Middle frontal gyrus (tissue), 1 donor: ENCODE results near the gene ABCG1.

Experiments
- DNase-seq: peaks from one replicate; pipeline ENCODE4 v3.0.0-alpha.2; 2015; ENCODE audit warnings: low spot score; ENCODE audit errors: extremely low spot score

The ABCG1 gene

DNA sequence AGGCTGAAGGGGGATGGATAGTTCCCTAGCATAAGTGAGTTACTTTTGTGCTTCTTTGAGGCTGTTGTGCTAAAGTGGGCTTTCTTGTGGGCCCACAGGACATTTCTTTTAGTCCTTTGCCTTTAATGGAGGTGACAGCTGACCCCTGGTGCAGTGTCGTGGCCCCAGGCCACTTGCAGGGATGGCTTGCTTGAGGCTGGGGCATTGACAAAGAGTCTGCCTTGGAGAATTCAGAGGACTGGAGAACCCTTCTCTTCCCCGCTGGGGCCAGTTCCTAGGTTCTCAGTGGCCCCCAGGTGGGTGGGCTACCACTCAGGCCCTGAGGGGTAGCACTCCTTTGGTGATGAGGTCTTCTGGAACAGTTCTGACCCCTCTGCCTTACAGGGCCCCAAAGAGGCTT lies 12.8 kb downstream of the ABCG1 start:
- no peak for DNase-seq

GRCh38 chr21:42232176-42232825 lies 13.4 kb downstream of the ABCG1 start:
- no peak for DNase-seq

DNA sequence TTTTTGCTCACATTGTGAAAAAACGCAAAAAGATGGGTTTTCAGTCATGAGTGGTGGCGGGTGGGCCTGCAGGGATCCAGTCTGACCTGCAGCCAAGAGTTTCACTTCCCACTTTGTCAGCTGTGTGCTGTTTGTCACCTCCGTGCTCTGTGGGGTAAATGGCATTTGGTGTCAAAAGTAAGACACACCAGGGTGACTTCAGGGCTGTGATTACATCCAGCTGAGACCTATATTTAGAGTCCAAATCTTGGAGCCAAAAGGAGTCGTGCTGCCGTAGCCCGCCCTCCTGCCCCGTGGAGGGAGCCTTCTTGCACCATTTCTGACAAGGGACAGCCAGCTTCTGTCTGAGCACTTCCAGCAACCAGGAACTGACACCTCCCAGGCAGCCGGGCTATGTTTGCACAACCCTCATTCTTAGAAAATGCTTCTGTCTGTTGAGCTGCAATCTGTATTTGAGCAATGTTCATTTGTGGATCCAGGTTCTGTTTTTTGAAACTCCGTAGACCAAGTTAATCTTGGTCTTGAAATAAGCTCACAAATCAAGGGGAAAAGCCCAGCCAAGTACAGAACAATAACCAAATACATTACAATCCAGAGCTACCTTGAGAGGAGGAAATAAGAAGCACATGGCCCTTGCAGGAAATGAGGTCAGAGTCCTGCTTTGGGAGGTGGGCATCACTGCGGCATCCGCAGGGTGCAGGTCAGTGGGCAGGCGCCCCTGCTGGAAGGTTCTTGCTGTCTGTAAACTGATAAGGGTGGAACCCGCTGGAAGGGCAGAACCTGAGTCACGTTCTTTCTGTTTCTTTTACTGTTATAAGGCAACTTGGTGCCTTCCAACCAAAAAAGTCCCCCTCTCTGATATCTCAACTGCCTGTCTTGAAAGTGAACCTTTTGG lies 14.4 kb downstream of the ABCG1 start:
- no peak for DNase-seq

DNA sequence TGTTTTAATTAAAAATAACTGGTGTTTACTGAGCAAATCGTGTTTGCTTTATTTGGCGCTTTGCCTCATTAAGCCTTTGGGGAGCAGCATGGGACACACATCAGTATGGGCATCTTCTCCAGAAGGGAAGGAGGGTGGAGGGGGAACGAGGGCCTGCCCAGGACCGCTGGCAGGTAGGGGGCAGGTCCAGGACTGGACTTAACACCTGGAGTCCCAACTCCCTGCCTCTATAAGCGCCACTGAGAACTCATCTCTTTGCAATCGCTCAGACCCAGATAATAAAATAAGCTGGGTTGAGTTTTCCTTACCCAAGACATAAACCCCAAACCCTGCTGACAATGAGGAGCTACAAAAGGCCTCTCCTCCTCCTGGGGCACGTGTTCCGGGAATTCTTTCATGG lies 15.1 kb downstream of the ABCG1 start:
- DNase-seq = no peak

DNA sequence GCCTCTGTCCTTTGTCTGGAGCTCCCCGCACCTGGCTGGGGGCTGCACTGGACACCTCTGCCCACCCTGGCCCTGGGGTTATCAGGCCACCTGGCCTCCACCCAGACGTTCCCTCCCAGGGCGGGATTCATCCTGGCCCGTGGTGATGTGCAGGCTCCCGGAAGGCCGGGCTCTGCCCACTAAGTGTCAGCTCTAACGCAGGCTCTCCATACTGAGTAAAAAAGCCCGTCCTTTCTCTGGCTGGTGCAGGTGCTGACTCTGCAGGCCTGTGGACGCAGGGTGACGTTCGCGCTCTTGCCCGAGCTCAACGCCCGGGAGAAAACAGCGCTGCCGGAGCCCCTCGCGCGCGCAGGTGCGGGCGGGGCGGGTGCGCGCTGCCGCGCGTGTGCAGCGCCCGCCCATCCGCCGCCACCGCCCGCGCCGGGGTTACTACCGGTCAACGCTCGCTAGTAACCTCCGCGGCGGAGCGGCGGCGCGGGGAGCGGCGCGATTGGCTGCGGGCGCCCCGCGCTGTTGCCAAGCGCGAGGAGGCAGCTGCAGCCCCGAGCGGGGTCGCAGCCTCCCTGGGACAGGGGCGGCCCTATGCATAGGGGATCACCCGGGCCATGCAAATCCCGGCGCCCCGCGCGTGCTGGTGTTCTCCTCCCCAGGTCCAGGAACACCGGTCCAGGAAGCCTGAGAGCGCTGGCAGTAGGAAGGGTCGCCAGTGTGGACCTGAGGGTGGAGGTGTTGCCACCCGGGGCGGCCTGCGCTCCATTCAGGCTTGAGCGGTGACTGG lies 15.7 kb downstream of the ABCG1 start:
- DNase-seq = no peak

GRCh38 chr21:42235593-42235992 lies 16.7 kb downstream of the ABCG1 start:
- DNase-seq = no peak

DNA sequence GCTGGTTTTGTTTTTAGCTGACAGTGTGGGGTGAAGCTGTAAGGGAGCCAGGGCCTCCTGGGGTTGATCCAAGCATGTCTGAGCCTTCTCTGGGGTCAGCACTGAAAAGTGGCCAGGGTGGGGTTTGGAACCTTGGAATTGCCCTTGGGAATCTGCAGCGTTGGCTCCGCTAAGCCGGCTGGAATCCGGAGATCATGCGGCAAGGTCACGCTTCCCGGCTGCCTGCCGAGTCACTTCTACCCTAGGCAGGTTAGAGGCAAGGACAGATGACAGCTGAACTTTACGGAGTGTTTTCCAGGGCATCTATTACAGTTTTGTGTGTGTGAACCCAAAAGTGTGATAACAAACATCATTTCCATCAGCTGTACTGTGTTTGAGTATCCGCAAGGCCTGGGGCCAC lies 17.1 kb downstream of the ABCG1 start:
- no peak for DNase-seq

- no peak for DNase-seq
Measured at GRCh38 chr21:42236693-42237092, 17.8 kb downstream of the ABCG1 start.

DNA sequence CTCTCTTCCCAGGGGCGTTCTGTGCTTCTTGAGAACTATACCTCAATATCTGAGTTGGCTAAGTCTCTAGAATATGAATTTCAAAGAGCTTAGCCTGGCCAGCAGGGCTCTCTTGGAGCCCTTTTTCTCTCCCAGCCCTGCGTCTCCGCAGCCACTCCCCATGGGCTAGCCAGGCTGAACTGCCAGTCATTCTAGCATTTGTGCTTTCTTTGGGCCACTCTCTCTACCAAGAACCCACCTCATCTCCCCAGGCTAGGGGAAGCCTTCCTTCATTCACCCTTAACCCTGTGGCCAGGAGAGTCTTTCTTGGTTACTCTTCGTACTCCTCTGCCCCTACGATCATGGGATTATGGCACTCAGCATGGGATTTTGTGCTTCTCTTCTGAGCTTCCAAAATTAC lies 18.2 kb downstream of the ABCG1 start:
- DNase-seq = no peak

DNA sequence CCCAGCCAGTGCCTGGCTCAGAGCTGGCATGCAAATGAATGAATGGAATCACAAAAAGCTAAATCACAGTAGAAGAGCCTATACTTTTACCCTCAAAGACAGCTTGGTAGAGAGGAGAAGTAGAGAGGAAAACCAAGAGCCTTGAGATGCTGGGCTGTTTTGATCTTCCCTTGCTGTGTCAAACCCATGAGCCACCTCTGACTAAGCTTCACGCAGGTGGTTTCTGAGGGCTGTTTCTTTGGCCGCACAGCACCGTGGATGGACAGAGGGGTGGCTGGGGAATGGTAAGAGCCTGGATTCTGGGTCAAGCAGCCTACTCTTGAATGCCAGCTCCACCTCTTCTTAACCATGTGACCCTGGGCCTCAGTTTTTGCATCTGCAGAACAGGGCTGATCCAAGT lies 18.6 kb downstream of the ABCG1 start:
- no peak for DNase-seq

DNA sequence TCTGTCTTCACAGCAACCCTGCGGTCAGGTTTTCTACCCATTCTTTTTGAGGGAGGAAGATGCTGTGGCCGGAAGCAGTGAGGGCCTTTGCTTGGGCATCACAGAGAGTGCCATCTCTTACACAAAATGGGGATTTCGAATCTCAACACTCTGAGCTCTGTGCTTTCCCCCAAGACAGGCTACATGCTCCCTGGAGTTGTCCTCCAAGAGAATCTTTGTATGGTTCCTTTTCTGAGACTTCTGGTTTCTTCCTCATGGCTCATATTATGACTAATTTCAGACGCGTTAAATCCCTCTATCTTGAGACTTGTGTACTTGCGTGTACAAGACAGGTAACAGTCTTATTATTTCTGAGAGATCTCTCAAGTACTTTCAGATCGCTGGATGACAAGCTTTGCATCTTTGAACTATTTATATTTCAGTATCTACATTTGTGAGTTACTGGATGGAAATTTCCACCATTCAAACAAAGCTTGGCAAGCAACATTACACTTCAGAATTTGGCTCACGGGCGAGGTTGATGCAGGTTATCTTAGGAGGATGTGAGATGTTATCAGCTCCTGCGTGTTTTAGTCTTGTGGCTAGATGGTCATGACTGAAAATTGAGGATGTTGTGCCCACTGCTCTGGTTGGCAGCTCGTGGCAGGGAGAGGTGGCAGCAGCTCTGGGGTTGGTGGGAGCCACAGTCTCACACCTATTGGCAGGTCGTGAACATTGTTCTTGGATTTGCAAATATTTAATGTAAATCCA lies 19.4 kb downstream of the ABCG1 start:
- DNase-seq = no peak

DNA sequence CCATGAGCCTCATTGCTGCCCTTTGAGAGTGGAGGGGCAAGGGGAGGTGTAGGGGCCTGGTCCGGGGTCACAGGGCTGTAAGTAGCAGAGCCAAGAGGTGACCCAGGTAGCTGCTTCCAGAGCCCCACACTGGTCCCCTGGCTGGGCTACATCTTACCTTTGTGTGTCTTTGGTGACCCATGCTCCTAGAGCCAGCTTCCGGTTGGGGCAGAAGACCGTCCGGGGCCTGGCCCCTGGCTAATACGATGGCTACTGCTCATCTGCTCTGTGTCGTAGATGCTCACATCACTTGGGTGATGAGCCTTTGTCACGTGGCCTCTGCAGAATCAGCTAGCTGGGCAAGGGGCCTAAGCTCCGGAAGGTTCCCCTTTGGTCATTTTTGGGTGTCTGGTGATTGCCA lies 20.6 kb downstream of the ABCG1 start:
- DNase-seq = no peak

GRCh38 chr21:42239973-42240372 lies 21.0 kb downstream of the ABCG1 start:
- no peak for DNase-seq

DNA sequence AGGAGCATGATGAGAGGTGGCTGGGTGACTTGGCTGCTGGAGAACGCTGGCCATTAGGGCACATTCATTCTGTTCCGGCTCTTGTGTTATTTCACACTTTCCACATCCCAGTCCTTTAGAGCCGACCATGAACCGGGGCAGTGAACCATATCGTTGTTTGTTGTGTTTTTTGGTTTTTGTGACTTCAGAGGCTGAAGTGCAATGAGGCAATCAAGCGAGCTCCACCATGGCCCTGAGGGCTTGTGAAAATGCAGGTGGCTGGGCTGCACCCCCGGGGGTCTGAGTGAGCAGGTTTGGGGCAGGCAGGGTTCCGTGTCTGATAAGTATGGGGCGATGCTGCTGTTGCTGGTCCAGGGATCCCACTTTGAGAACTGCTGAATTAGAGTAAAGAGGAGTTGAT lies 23.7 kb downstream of the ABCG1 start:
- no peak for DNase-seq

DNA sequence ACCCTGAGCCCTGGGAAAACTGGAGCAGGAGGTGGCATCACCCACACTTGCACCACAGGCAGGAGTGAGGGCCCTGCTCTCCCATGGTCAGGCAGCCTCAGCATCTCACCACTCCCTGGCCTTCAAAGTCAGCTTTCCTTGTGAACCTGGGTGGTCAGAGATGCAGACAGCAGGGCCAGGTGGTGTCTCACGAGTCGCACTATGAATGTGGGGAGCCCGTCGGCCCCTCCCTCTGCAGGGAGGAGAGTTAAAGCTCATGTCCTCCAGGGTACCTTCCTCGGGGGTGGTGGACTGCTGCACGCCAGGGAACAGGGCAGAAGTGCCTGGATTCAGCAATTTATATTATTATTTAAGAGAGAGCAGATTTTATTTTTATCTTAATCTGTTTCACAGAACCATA lies 24.1 kb downstream of the ABCG1 start:
- DNase-seq = no peak

GRCh38 chr21:42245331-42246193 lies 26.6 kb downstream of the ABCG1 start:
- no peak for DNase-seq

DNA sequence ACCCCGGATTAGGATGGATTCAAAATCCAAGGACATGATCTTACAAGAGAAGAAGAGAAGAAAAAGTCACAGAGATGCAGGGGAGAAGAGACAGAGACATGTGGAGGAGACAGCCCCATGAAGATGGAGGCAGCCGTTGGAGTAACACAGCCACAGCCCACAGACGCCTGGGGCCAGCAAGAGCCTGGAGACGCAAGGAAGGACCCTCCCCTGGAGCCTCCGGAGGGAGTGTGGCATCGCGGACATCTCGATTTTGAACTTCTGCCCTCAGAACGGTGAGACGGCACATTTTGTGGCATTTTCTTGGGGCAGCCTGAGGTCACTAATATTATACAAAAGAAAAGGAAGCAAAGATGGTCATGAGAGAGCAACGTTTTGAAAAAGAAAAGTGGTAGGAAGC lies 28.8 kb downstream of the ABCG1 start:
- no peak for DNase-seq

- DNase-seq = no peak
Measured at GRCh38 chr21:42248241-42248640, 29.3 kb downstream of the ABCG1 start.

DNA sequence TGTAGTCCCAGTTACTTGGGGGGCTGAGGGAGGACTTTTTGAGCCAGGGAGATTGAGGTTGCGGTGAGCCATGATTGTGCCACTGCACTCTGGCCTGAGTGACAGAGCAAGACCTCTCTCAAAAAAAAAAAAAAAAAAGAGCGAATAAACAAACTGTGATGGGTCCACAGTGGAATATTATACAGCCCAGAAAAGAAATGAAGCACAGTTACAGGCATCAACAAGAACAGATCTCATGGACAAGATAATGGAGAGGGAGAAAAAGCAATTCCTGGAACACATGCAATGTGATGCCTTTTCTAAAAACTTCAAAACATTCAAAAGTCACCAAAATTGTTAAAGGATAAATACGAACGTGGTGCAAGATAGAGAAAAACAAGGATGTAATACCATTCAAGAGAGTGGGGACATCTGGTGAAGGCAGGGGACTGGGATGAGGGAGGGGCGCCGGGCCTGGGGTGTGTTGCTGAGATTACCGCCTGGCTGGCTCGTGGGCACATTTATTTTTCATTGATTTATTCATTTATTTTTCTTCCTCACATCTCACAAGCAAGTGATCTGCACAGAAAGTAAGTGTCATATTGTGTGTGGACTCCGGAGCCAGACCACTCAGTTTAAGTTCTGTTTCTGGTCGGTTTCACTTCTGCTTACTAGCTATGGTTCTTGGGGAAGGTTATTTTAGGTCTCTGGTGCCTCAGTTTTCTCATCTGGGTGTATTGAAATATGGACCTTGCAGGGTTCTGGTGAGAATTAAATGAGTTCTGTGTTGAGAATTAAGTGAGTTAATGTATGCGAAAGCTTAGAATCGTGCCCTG lies 30.1 kb downstream of the ABCG1 start:
- DNase-seq = no peak
